ENCODE data around the gene NUCB1.
"Not testable (repeated sequence)": the region's sequence is repeated elsewhere in the genome, so short reads cannot be mapped to it uniquely, and the experiment has no call there.

Gene NUCB1

GRCh38 chr19:48897181-48897580 lies 2.9 kb upstream of the NUCB1 start:
- Histone ChIP-seq H3K79me2 (peaks cover 14% of the 10 kb centered on the region), H3K9me3 (ENCODE audit: control insufficient read depth, low read length) (no peaks in the 10 kb centered on the region), H3K36me3 (ENCODE audit: control insufficient read depth, insufficient read depth, low read length) (no peaks in the 10 kb centered on the region), H3K27me3 (ENCODE audit: control insufficient read depth, insufficient read depth, low read length) (no peaks in the 10 kb centered on the region), H3K27ac (no peak overlapping the region), H3K4me2 (ENCODE audit: low read length) (no peak overlapping the region), H3K9ac (no peak overlapping the region), H3K4me3 (ENCODE audit: low read depth, low read length) (no peak overlapping the region), H3K4me1 (peaks cover 9% of the 10 kb centered on the region), H2AFZ (no peak overlapping the region)
- TF ChIP-seq CTCF (IDR thresholded peaks at IDR 0.05): no peak

GRCh38 chr19:48899386-48899749 lies 744 bp upstream of the NUCB1 start:
- not testable (repeated sequence) for H3K9ac ChIP-seq; H3K4me1 ChIP-seq; H3K36me3 ChIP-seq (ENCODE audit: control insufficient read depth, insufficient read depth, low read length); H3K4me3 ChIP-seq (ENCODE audit: low read depth, low read length); H3K4me2 ChIP-seq (ENCODE audit: low read length); H3K27me3 ChIP-seq (ENCODE audit: control insufficient read depth, insufficient read depth, low read length); H3K9me3 ChIP-seq (ENCODE audit: control insufficient read depth, low read length)
- H3K27ac ChIP-seq: peak overlapping the region; percentile 97
- H3K79me2 ChIP-seq: peaks cover 20% of the 10 kb centered on the region
- peak overlapping the region; percentile 77 for H2AFZ ChIP-seq

GRCh38 chr19:48900477-48901406 lies 630 bp downstream of the NUCB1 start:
- Histone ChIP-seq H3K9ac (peak overlapping the region; percentile 95), H3K27me3 (ENCODE audit: control insufficient read depth, insufficient read depth, low read length) (no peaks in the 10 kb centered on the region), H3K36me3 (ENCODE audit: control insufficient read depth, insufficient read depth, low read length) (no peaks in the 10 kb centered on the region), H3K4me1 (peaks cover 18% of the 10 kb centered on the region), H3K4me2 (ENCODE audit: low read length) (peak overlapping the region; percentile 85), H3K79me2 (peaks cover 20% of the 10 kb centered on the region), H3K27ac (peak overlapping the region; percentile 97), H3K9me3 (ENCODE audit: control insufficient read depth, low read length) (no peaks in the 10 kb centered on the region), H3K4me3 (ENCODE audit: low read depth, low read length) (peak overlapping the region; percentile 97), H2AFZ (peak overlapping the region; percentile 77)
- TF ChIP-seq CTCF (IDR thresholded peaks at IDR 0.05): no peak

- not testable (repeated sequence) for H3K9ac ChIP-seq; H3K27me3 ChIP-seq (ENCODE audit: control insufficient read depth, insufficient read depth, low read length); H2AFZ ChIP-seq; H3K36me3 ChIP-seq (ENCODE audit: control insufficient read depth, insufficient read depth, low read length); H3K9me3 ChIP-seq (ENCODE audit: control insufficient read depth, low read length); H3K27ac ChIP-seq; H3K4me2 ChIP-seq (ENCODE audit: low read length); H3K4me3 ChIP-seq (ENCODE audit: low read depth, low read length)
- Histone ChIP-seq H3K4me1 (peaks cover 29% of the 10 kb centered on the region), H3K79me2 (peaks cover 20% of the 10 kb centered on the region)
These were observed 2.2 kb downstream of the NUCB1 start for GRCh38 chr19:48902291-48902690.

GRCh38 chr19:48903788-48904187 lies 3.7 kb downstream of the NUCB1 start:
- peaks cover 20% of the 10 kb centered on the region for H3K79me2 ChIP-seq
- not testable (repeated sequence) for H3K27ac ChIP-seq; H3K36me3 ChIP-seq (ENCODE audit: control insufficient read depth, insufficient read depth, low read length)

GRCh38 chr19:48905664-48906063 lies 5.6 kb downstream of the NUCB1 start:
- Histone ChIP-seq H3K9ac (no peak overlapping the region), H3K79me2 (peaks cover 18% of the 10 kb centered on the region), H3K4me1 (peaks cover 39% of the 10 kb centered on the region), H3K27me3 (ENCODE audit: control insufficient read depth, insufficient read depth, low read length) (no peaks in the 10 kb centered on the region), H3K9me3 (ENCODE audit: control insufficient read depth, low read length) (no peaks in the 10 kb centered on the region), H3K27ac (peak overlapping the region; percentile 93), H2AFZ (no peak overlapping the region), H3K36me3 (ENCODE audit: control insufficient read depth, insufficient read depth, low read length) (no peaks in the 10 kb centered on the region), H3K4me2 (ENCODE audit: low read length) (no peak overlapping the region), H3K4me3 (ENCODE audit: low read depth, low read length) (no peak overlapping the region)
- TF ChIP-seq CTCF (IDR thresholded peaks at IDR 0.05): no peak

More at GRCh38 chr19:48903788-48904187, 3.7 kb downstream of the NUCB1 start:
- H3K27me3 ChIP-seq (ENCODE audit: control insufficient read depth, insufficient read depth, low read length); H3K9ac ChIP-seq; H3K9me3 ChIP-seq (ENCODE audit: control insufficient read depth, low read length); H3K4me3 ChIP-seq (ENCODE audit: low read depth, low read length); H3K4me2 ChIP-seq (ENCODE audit: low read length); H2AFZ ChIP-seq: not testable (repeated sequence)
- H3K4me1 ChIP-seq: peaks cover 39% of the 10 kb centered on the region
